ENCODE data around the gene BNIP3. TPM values are rescaled to one million over a fixed set of nuclear protein-coding genes. Genes with fewer than 3 reads are reported as not detected.
A peak's percentile ranks its signal among the peaks of the same experiment; 100 is the strongest.

Gene BNIP3
- total and polyA plus RNA-seq, 2 of the 13 experiments (the other 11 are each of a cell fraction or from before 2014, with no cell fraction given) = 73.7 to 223 TPM

DNA sequence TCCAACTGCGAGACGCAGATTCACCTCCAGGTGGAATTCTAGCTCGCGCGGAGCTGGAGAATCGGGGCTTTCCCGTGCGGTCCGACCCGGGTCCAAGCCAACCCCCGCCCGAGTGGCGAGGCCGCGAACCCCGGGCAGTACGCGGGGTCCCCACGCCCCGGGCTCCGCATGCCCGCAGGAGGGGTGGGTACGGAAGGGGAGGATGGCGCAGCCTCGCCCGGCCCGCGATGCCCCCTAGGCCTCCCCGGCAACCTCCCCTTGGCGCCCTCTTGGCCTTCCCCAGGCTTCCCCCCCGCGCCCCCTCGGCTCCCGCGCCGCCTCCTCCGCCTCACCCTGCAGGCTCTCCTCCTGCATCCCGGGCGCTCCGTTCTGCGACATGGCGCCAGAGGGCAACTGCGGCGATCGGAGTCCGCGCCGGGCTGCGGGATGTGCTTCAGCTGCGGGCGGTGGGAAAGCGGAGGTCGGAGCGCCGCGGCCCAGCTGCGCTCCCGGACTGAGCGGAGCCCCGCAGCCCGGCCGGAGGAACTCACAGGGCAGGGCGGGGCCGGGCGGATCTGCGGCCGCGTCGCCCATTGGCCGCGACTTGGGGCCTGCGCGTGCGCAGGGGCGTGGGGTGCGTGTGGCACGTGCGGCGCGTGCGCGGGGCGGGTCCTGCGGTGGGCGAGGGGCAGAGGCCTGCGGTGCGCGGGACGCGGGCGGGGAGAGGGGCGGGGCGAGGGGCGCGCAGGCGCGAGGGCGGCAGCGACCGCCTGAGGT lies at the start of gene BNIP3 (continued):
- TF ChIP-seq STAT6 (CRISPR knock-in tag; IDR thresholded peaks at IDR 0.05; ENCODE audit: borderline replicate concordance) (no peak), RBAK (CRISPR knock-in tag; IDR thresholded peaks at IDR 0.05) (no peak), ZNF577 (CRISPR knock-in tag; IDR thresholded peaks at IDR 0.05; ENCODE audit: borderline replicate concordance, low read depth) (no peak), SNAI1 (CRISPR knock-in tag; IDR thresholded peaks at IDR 0.05; ENCODE audit: borderline replicate concordance) (no peak), HNRNPK (IDR thresholded peaks at IDR 0.05; ENCODE audit: low read depth, low read length, poor library complexity, severe bottlenecking) (peak; percentile 51), ELF3 (CRISPR knock-in tag; IDR thresholded peaks at IDR 0.05) (peak; percentile 61; the same call in 1 of the 2 replicates), SRF (IDR thresholded peaks at IDR 0.05; ENCODE audit: low read depth, low read length) (no peak), YEATS2 (CRISPR knock-in tag; IDR thresholded peaks at IDR 0.05; ENCODE audit: borderline replicate concordance) (peak; percentile 56; the same call in 1 of the 2 replicates), HOXD1 (CRISPR knock-in tag; IDR thresholded peaks at IDR 0.05) (peak; percentile 80), GTF2F1 (IDR thresholded peaks at IDR 0.05; ENCODE audit: low read length) (no peak), CBFB (CRISPR knock-in tag; IDR thresholded peaks at IDR 0.05) (0 out of 2 replicates have a peak, but pooled peaks have one; percentile 47), ZSCAN30 (CRISPR knock-in tag; IDR thresholded peaks at IDR 0.05) (no peak), ZNF747 (CRISPR knock-in tag; IDR thresholded peaks at IDR 0.05; ENCODE audit: borderline replicate concordance) (0 out of 2 replicates have a peak, but pooled peaks have one; percentile 47), ZNF503 (CRISPR knock-in tag; IDR thresholded peaks at IDR 0.05) (0 out of 2 replicates have a peak, but pooled peaks have one; percentile 55), PAX8 (CRISPR knock-in tag; IDR thresholded peaks at IDR 0.05; ENCODE audit: borderline replicate concordance) (no peak), ESRRA (CRISPR knock-in tag; IDR thresholded peaks at IDR 0.05; ENCODE audit: low read depth) (peak; percentile 4; the same call in 1 of the 2 replicates), ZNF460 (CRISPR knock-in tag; IDR thresholded peaks at IDR 0.05; ENCODE audit: borderline replicate concordance) (no peak)
- TF ChIP-seq, protein P1, sequence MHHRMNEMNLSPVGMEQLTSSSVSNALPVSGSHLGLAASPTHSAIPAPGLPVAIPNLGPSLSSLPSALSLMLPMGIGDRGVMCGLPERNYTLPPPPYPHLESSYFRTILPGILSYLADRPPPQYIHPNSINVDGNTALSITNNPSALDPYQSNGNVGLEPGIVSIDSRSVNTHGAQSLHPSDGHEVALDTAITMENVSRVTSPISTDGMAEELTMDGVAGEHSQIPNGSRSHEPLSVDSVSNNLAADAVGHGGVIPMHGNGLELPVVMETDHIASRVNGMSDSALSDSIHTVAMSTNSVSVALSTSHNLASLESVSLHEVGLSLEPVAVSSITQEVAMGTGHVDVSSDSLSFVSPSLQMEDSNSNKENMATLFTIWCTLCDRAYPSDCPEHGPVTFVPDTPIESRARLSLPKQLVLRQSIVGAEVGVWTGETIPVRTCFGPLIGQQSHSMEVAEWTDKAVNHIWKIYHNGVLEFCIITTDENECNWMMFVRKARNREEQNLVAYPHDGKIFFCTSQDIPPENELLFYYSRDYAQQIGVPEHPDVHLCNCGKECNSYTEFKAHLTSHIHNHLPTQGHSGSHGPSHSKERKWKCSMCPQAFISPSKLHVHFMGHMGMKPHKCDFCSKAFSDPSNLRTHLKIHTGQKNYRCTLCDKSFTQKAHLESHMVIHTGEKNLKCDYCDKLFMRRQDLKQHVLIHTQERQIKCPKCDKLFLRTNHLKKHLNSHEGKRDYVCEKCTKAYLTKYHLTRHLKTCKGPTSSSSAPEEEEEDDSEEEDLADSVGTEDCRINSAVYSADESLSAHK (CRISPR knock-in tag; IDR thresholded peaks at IDR 0.05; ENCODE audit: borderline replicate concordance) = no peak

Data from HepG2 (cell line).